ENCODE results near the gene SS18.

The SS18 gene

GRCh38 chr18:25982153-25982552, 108.3 kb downstream of the SS18 start:
- H3K4me3 ChIP-seq (ENCODE audit: control insufficient read depth, low read depth, low read length) = no peak overlapping the region
- TF ChIP-seq, protein P1, sequence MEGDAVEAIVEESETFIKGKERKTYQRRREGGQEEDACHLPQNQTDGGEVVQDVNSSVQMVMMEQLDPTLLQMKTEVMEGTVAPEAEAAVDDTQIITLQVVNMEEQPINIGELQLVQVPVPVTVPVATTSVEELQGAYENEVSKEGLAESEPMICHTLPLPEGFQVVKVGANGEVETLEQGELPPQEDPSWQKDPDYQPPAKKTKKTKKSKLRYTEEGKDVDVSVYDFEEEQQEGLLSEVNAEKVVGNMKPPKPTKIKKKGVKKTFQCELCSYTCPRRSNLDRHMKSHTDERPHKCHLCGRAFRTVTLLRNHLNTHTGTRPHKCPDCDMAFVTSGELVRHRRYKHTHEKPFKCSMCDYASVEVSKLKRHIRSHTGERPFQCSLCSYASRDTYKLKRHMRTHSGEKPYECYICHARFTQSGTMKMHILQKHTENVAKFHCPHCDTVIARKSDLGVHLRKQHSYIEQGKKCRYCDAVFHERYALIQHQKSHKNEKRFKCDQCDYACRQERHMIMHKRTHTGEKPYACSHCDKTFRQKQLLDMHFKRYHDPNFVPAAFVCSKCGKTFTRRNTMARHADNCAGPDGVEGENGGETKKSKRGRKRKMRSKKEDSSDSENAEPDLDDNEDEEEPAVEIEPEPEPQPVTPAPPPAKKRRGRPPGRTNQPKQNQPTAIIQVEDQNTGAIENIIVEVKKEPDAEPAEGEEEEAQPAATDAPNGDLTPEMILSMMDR (IDR thresholded peaks at IDR 0.05; ENCODE audit: control insufficient read depth, insufficient read depth, low read depth, low read length, missing control alignments) = no peak
- DNase-seq (ENCODE audit: low read depth) = no peak

GRCh38 chr18:25979369-25980040, 110.9 kb downstream of the SS18 start:
- TF ChIP-seq, protein P1 (IDR thresholded peaks at IDR 0.05; ENCODE audit: control insufficient read depth, insufficient read depth, low read depth, low read length, missing control alignments) = no peak
- no peak overlapping the region for H3K4me3 ChIP-seq (ENCODE audit: control insufficient read depth, low read depth, low read length)
- no peak for DNase-seq (ENCODE audit: low read depth)

DNA sequence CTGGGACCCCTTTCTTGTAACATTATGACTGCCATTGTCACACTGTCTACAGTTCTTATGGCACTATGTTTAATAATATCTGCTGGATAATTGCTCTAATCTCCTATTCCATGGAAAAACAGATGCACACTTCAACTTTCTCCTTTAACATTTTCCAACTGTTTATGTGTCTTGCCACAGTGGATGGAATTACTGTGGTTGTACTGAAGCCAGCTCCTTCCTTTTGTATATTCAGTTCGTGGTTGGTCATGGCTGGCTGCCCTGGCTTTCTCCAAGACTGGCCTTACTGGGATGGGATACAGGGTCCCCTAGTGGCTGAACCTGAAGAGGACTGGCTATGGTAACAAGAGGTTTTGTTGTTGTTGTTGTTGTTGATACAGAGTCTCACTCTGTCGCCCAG, 113.9 kb downstream of the SS18 start:
- DNase-seq (ENCODE audit: low read depth) = no peak
- H3K4me3 ChIP-seq (ENCODE audit: control insufficient read depth, low read depth, low read length) = no peak overlapping the region
- TF ChIP-seq, protein P1 (IDR thresholded peaks at IDR 0.05; ENCODE audit: control insufficient read depth, insufficient read depth, low read depth, low read length, missing control alignments) = no peak

DNA sequence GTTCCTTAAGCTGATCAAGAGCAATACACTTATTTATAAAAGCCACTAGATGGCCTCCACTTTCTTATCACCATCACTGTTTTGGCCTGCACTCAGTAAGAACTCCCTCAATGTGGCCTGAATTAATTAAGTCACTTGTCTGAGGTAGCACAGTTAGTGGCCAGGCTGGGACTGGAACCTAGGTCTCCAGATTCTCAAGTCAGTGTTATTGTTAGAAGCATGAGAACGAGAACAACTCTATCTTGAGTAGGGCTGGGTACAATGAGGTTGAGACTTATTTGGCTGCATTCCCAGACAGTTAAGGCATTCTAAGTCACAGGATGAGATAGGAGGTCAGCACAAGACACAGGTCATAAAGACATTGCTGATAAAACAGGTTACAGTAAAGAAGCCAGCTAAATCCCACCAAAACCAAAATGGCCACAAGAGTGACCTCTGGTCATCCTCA, 115.8 kb downstream of the SS18 start:
- TF ChIP-seq, protein P1 (IDR thresholded peaks at IDR 0.05; ENCODE audit: control insufficient read depth, insufficient read depth, low read depth, low read length, missing control alignments) = no peak
- DNase-seq (ENCODE audit: low read depth) = no peak
- no peak overlapping the region for H3K4me3 ChIP-seq (ENCODE audit: control insufficient read depth, low read depth, low read length)
